T-helper 2 cell (primary cell): Measurements from ENCODE around the gene PRDM7.
"Not testable (repeated sequence)": the region's sequence is repeated elsewhere in the genome, so short reads cannot be mapped to it uniquely, and the experiment has no call there.

Experiments used
- DNase-seq, 5 experiments: peaks; one replicate each; pipeline versions ENCODE4 v3.0.0 to v3.0.0-alpha.2; 2012 to 2022

Gene PRDM7

GRCh38 chr16:90072442-90073105 lies 4.6 kb downstream of the PRDM7 start:
- no peak for DNase-seq

GRCh38 chr16:90070440-90070839 lies 6.7 kb downstream of the PRDM7 start:
- no peak for DNase-seq

- no peak for DNase-seq
These were observed 15.7 kb downstream of the PRDM7 start for GRCh38 chr16:90061437-90061836.

GRCh38 chr16:90057738-90058173 lies 19.4 kb downstream of the PRDM7 start:
- DNase-seq = peak in 2 of 5 experiments; percentile 29 to 32

GRCh38 chr16:90056521-90056920 lies 20.6 kb downstream of the PRDM7 start:
- not testable (repeated sequence) for DNase-seq

GRCh38 chr16:90055371-90055770 lies 21.8 kb downstream of the PRDM7 start:
- DNase-seq = no peak

- no peak for DNase-seq
These were observed 22.6 kb downstream of the PRDM7 start for GRCh38 chr16:90054554-90054953.

- DNase-seq = no peak
These were observed 23.1 kb downstream of the PRDM7 start for GRCh38 chr16:90053902-90054500.

GRCh38 chr16:90050969-90051368 lies 26.2 kb downstream of the PRDM7 start:
- no peak for DNase-seq

GRCh38 chr16:90048737-90049330 lies 28.3 kb downstream of the PRDM7 start:
- DNase-seq = no peak

GRCh38 chr16:90048347-90048722 lies 28.8 kb downstream of the PRDM7 start:
- DNase-seq = no peak

GRCh38 chr16:90047714-90048346 lies 29.3 kb downstream of the PRDM7 start:
- DNase-seq = no peak

GRCh38 chr16:90046971-90047713 lies 30.0 kb downstream of the PRDM7 start:
- peak in 1 of 5 experiments; percentile 20 for DNase-seq

GRCh38 chr16:90046122-90046970 lies 30.8 kb downstream of the PRDM7 start:
- DNase-seq = no peak

- DNase-seq = no peak
These were observed 33.0 kb downstream of the PRDM7 start for GRCh38 chr16:90044111-90044551.

- no peak for DNase-seq
These were observed 33.6 kb downstream of the PRDM7 start for GRCh38 chr16:90043526-90043925.

GRCh38 chr16:90042946-90043514 lies 34.1 kb downstream of the PRDM7 start:
- no peak for DNase-seq

- no peak for DNase-seq
These were observed 35.1 kb downstream of the PRDM7 start for GRCh38 chr16:90041896-90042473.

GRCh38 chr16:90040152-90041023 lies 36.7 kb downstream of the PRDM7 start:
- no peak for DNase-seq

GRCh38 chr16:90037276-90037675 lies 39.9 kb downstream of the PRDM7 start:
- DNase-seq = no peak
